ENCODE results near the gene PLXNA4.

The PLXNA4 gene

DNA sequence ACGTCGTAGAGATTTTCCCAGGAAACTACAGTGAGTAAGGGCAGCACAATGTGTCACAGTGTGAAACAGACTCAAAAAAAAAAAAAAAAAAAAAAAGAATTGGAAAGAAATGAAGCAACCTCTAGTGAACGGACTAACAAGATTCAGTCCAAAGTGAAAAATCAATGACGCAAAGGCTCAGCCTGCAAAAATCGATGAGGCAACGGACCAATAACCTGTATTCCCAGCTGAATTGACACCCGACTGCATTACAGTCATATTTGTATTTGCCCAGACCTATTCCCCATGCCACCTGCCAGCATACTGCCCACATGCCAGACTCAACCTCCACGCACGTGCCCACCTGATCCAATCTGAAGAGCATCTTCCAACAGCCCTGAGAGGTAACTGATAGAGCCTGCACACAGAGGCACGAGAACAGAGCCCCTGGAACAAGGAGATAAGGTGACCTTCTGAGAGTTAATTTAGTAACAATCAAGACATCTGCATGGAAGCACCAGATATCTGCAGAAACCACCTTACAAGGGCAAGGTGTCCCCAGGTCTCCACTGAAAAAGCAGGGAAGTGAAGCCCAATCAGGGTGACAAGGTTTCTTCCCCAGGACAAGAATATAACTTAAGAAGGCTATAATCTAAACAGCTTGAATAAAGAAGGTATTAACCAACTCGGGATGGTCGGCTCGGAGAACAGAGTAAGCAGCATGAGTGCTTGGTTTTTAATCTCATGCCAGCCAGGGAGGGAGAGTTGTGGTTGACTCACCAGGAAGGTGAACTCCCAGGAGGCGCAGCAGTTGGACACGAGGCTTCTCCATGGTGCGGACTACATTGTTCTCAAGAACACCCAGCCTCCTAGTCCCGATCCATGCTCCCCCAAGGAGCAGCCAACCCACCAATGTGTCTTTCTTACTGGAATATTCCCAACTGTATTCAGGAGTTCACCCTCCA, 48.5 kb downstream of the PLXNA4 start:
- DNase-seq = no peak

DNA sequence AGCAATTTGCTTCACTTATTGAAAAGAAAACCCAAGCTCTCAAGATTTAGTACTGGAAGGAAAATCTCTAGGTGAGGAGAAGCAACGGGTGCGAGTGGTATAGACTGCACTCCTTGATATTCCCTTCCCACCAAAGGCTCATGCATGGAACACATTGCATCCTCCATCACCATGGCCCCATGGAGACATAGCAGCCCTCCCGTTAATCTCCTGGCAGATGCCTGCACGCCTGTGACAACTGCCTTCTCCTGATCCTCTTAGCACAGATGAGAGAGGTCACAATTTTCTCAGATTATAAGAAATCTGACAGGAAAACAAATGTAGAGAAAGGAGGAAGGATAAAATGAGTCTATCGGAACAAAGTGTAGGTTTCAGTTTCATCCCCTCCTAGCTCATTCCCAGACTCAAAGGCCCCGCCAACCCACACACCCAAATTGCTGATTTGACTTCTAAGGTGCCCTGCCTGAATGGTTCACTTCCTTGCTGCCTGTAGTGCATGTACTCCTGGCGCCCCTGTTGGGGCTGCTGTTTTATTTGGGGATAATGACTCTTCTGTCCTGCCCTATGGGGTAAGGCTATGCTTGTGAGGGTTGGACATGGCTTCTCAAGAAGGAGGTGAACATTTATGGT, 50.0 kb downstream of the PLXNA4 start:
- no peak for DNase-seq

DNA sequence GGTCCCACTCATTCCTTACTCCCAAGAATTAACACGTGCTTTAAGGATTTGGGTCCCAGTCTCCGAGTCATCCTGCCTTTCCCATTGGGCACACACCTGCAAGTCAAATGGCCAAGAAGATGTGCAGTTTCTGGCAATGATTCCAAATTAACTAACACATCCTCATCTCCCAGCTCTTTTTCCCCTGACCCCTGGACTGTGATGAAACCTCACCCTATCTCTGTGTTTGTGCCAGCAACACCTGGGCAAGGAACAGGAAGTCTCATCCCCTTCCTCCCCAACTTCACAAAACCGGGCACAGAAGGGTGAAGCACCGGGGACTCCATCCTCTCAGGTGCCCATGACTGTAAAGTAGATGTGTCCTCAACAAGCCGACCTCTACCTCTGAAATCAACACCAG, 54.8 kb downstream of the PLXNA4 start:
- no peak for DNase-seq

DNA sequence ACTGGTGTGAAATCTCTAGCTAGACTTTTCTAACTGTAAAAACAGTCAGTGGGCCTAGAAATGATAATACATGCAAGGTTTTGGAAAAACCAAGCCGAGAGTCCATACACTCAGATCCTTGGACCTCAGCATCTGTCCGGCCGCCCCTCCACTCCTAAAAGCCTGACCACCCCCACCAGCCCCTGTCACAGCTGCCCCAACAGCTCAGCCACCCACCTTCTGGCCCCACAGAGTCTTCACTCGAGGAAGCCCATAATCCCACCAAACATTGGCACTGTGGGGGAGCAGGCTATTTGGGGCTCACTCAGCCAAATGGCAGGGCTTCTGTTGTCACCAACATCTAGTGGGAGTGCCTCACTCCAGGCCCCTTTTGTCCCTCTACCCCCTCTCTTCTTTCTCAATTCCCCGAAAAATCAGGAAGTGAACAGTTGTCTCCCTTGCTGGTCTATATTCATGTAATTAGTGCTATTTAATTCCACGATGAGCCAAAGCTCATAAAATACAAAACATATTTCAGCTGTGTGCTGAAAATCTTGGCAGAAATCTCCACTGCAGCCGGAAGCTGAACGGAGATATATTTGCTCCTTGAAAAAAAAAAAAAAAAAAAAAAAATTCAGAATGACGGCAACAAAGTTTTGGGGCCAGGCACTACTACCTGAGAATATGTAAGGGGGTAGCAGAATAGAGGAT, 55.5 kb downstream of the PLXNA4 start:
- no peak for DNase-seq

DNA sequence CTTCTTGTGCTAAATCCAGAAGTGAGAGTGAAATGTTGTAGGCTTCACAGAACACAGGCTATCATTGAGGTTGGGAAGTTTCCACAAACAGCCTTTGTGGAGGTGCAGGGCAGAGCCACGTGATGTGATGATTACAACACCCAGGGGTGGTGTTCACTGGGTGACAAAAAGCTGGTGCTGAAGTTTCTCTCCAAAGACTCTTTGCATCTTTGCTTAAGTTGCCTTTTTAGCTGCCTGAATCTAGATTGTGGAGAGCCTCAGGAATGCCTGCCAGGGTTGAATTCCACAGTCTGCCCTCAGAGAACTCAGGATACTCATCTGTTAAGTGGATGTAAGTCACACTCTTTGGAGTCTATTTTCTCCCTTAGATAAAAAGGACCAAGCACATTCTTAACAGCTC, 56.3 kb downstream of the PLXNA4 start:
- no peak for DNase-seq

DNA sequence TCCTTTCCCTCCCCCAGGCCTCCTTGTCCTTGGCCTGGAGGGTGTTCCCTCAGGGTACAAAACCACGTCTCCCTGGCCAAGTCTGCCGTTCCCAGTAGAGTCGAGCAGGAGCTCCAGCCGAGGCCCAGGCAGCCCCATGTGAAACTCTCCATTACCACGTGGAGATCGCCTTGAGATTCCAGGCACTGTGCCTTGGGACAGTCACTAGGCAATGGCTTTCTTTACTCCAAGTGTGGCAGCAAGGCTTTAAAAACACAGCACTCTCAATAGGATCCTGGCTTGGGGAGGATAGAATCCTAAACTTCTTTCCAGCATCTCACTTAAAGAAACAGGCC, 57.5 kb downstream of the PLXNA4 start:
- DNase-seq = no peak

DNA sequence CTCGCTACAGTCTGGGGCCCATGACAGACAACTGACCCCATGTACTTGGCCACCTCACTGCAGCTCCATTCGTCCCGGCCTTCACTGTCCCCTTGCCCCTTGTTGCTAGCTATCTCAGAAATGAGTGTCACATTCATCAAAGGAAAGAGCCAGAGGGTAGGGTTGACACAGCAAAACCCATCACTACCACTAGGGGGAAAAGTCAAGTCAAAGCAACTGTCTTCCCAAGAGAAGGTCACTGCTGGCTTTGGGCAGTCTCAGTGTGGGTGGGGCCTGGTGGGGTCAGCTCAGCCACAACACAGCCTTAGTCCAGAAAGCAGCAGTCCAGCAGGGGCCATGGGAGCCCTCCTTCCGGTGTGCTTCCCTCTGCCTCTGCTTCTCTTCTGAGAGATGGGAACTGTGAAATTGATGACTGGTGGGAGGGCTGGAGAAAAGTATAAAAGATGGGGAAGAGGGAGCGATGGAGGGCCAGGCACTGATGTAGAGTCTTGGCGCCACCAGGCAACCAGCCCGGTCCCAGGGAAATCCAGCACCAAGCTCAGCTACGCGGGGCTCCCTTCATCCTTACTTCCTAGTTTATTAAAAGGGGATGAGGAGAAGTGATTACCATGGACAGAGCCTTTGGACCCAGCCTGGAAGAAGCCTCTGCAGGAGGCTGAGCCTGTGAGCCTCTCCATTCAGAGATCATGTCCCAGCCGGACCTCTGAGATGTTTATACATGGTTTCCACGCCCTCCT, 58.0 kb downstream of the PLXNA4 start:
- no peak for DNase-seq

DNA sequence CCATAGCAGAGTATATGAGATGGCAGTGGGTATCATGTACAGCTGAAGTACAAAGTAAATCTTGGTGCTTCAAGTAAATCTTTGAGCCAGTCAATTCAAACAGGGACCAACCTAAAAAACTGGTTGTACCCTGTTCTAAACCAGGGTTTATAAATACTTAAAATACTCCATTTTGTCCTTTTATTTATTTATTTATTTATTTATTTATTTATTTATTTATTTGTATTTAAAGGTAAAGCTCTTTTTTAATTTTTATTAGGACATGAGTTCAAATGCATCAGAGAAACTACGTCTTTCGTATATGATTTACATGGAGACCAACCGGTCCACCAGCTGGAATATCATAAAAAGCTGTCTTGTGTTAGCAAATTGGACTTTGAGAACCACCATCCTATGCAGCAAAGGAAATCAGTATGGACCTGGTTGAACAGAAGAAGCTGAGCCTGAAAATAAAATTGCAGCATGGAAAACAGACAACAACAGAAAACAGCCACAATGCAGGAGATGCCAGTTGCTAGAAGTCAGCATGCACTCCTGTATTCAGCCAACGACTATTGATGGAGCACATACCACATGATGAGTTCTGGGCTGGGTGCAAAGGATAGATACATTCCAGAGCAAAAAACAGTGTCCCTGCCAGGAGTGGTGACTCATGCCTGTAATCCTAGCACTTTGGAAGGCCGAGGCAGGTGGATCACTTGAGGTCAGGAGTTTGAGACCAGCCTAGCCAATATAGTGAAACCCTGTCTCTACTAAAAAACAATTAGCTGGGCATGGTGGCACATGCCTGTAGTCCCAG, 60.0 kb downstream of the PLXNA4 start:
- no peak for DNase-seq

DNA sequence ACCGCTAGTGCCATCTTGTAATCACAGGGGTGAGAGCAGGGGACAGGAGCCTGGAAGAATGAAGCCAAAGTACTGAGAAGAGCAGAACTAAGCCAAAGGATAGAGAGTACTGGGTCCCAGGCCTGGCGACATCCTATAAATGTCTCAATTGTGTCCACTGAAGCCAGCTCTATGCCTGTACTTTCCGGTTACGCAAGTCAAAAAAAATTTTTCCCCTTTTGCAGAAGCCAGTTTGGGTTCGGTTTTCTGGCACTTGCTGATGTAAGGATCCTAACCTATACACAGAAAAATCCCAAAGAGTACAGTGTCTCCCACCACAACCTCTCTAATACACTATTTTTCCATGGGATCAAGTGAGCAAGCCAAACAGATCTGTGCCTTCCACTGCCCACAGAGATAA, 61.1 kb downstream of the PLXNA4 start:
- no peak for DNase-seq

DNA sequence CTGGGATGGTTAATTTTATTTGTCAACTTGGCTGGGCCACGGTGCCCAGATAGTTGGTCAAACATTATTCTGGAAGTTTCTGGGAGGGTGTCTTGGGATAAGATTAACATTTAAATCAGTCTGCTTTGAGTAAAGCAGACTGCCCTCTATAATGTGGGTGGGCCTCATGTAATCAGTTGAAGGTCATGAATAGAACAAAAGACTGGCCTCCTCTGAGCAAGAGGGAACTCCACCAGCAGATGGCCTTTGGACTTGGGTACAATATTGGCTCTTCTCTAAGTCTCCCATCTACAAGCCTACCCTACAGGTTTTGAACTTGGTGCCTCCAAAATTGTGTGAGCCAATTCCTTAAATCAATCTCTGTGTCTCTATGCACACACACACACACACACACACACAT, 61.8 kb downstream of the PLXNA4 start:
- no peak for DNase-seq

DNA sequence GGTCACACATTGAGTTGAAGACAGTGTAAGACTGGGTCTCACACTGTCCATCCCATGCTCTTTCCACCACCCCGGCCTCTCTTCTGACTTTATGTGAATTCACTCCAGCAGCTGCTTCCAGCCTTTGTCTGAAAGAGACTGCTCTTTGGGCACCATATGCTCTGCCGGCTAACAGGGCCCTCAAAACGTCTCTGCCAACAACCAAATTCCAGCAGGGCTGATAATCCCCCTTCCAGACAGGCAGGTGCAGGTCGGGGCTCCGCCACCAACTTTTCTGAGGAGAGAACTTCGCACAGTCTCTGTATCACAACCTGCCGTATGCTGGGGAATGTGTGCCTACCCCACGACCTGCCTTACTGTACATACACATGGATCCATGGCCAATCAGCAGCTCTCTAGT, 64.3 kb downstream of the PLXNA4 start:
- DNase-seq = no peak

DNA sequence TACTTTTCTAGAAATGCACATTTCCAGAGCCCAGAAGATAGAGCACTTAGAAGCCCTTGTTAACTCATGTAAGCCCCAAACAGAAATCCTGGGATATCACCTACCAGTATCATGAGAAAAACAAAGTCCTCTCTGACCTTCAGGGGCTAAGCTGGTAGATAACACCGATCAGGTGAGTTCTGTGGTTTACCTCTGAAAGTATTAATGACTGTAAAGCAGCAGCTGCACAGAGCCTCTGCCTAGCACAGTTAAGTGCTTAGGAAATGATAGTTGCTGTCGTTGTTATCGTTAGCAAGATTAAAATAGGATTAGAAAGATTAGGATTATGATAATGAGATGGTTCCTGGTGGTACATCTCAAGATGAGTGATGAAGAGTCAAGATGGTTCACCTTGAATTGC, 64.9 kb downstream of the PLXNA4 start:
- no peak for DNase-seq

DNA sequence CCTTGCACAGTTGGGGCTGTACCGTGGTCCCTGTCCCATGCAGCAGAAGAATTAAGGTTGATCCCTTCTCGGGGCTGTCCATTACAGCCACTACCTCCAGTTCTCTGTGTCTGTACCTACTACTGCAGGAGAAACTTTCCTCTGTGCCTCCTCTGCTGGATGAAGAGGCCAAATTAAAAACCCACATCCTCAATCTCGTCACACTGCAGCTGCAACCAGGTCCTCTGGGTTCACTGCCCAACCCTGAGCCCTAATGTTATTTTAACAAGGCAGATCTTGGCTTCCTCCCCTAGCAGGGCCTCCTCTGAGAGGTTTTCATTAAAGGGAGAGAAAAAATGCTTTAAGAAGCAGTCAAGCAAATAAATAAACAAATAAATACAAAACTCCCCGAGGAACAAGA, 66.6 kb downstream of the PLXNA4 start:
- DNase-seq = no peak

DNA sequence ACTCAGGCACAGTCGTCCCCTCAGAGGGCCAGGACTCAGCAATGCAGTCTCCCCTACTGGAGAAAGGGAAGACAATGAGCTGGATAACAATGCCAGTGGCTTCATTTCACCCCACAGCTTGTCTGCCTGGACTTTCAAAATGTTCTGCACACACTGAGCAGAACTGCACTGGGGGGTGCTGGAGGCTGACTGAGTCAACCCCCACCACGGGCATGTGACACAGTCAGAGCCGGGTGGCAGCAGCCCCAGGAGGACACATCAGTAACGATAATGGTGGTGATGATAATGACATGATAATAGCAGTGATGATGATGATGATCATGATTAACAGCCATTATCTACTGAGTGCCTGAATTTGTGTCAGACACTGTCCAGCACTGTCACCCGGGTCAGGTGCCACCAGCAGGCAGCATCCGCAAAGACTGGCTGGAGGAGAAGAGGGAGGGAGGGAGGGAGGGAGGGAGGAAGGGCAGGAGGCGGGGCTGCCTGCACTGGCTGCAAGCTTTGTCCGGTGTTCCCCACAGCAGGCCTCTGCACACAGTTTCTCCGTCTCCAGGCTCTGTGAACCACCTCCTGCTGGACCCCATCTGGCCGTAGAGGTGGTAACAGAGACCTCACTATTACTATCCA, 67.4 kb downstream of the PLXNA4 start:
- DNase-seq = no peak

DNA sequence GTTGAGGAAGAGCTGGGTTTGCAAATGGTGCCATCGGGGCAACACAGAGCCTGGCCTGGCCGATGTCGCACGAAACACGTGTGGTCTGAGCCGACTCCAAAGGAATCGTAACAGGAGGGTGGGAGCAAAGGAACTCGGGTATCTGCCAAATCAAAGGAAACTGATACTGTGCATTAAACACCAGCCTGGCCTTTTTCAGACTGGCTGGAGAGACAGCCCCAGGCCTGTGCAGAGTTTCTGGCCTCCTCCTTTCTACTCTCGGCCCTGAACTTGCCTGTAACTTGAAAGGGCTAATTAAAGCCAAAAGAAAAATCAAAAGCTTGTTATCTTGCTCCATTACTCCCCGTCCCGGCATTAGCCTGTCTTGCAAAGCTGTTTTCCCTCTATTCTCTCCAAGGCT, 71.4 kb downstream of the PLXNA4 start:
- no peak for DNase-seq

DNA sequence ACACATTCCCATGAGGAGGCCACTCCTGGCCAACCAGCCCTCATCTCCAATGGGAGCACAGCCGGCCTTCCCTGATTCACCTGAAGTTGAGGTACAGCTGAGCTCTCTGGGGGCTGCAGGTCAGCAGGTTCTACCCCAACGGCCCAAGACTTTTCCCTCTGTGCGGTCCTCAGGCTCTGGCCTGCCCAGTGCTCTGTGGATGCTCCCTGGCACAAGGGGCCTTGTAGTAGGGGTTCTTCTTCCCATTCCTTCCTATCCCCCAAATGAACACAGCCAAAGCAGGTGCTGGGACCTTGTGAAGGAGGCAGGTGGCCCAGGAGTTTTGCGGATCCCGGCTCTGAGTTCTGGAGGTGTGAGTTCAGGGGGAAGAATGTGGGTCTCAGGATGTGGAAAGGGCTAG, 72.2 kb downstream of the PLXNA4 start:
- DNase-seq = no peak

DNA sequence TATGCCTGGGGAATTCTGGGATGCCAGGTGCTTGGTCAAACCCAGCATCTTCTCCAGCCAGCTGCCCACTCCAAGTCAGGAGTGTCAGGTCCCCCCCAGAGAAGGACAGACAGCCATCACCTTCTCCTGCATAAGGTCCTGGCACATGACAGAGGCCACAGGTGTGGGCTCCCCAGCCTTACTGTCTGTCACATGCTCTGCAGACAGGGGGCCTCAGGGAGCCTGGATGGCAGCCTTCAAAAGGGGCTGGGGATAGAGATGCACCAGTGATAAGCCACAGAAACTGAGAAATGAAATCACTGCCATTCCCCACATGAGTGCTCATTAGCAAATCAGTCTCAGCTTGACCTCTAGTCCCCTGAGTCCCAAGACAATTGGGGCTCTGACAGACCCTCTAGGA, 72.9 kb downstream of the PLXNA4 start:
- no peak for DNase-seq

DNA sequence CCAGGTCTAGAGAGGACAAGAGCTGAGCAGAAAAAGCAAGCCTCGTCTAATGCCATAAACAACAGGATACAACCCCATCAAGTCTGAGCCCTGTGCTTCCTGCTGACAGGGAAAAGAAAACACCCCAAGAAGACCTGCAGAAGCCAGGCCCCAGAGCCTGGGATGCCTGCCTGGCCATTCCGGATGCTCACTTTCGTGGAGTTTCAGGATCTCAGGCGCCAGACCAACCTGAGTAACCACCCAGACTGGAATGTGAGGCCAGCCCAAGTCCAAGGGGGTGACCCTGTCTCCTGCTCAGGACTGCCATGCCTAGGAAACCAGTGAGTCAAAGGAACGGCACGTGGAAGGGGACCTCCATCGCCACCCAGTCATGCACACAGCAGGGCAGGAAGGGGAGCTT, 74.3 kb downstream of the PLXNA4 start:
- no peak for DNase-seq

DNA sequence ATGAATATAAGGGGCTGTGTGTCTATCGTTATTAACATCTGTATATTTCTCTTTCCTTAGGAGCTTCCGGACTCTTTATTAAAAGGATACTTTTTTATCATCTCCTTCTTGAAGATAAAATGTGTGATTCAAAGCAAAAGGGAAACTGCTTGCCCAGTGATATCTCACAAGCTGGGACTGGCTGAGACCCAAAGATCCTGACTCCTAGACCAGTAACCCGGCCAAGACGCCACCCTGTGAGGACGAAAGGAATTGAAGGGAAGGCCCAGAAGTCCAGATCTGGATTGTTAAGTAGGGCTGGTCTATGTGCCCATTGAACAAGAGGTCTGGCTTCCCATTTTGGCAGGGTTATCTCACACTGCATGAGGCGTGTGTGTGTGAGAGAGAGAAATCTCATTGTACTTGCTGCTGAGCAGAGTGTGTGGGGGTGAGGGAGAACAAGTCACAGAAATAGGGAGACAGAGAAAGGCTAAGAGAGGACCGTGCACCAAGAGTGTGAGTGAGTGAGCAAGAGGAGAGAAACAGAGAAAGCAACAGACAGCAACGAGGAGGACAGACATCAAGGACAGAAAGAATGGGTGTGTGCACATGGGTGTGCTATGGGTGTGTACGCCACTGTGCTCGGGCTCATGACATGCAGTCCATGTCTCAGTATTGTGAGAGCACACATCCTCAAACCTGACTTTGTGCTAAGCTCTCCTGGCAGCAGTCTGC, 75.4 kb downstream of the PLXNA4 start:
- DNase-seq = no peak

DNA sequence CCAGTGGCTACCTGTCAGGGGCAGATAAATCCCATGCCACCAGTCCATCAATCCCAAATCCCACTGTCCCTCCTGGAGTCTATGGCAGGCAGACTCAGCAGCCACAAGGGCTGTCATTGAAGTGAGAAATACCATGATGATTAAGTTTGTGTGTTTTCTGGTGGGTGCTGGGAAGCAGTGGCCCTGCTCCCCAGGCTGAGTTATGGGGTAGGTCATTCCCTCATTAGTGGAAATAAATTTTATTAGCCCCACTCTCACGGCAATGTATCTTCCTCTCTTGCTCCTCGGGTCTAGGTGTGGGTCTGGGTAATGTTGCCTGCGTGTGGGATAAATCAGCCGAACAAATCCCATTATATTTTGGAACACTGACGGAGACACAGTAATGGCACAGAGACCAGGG, 76.8 kb downstream of the PLXNA4 start:
- DNase-seq = no peak

DNA sequence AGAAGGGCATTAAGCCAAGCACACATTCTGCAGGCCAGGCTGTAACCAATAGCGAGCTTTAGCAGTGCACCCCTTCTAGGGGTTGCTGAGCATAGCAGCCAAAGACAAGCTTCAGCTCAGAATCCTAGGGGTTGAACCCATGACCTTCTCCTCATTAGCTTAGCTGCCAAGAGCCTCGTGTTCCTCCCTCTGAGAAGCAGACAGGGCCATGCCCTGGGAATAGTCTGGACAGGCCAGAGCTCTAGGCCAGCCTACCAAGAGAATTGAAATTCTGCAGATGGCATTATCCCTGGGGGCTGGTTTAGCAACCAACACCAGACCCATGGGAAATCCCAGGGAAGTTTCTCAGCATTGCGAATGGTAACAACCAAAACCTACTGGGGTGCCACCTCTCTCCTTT, 77.2 kb downstream of the PLXNA4 start:
- no peak for DNase-seq

Data from NCI-H1436 (cell line).